ENCODE data around the gene DMBT1.
"Not testable (repeated sequence)": the region's sequence is repeated elsewhere in the genome, so short reads cannot be mapped to it uniquely, and the experiment has no call there.

DMBT1 gene

DNA sequence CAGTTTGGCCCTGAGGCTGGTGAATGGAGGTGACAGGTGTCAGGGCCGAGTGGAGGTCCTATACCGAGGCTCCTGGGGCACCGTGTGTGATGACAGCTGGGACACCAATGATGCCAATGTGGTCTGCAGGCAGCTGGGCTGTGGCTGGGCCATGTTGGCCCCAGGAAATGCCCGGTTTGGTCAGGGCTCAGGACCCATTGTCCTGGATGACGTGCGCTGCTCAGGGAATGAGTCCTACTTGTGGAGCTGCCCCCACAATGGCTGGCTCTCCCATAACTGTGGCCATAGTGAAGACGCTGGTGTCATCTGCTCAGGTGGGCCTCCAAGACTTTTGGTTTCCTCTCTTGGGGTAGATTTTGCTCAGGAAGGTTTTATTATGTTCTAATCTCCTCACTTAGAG is 25.5 kb downstream of the DMBT1 start:
- not testable (repeated sequence) for DNase-seq (ENCODE audit: low read depth)

DNA sequence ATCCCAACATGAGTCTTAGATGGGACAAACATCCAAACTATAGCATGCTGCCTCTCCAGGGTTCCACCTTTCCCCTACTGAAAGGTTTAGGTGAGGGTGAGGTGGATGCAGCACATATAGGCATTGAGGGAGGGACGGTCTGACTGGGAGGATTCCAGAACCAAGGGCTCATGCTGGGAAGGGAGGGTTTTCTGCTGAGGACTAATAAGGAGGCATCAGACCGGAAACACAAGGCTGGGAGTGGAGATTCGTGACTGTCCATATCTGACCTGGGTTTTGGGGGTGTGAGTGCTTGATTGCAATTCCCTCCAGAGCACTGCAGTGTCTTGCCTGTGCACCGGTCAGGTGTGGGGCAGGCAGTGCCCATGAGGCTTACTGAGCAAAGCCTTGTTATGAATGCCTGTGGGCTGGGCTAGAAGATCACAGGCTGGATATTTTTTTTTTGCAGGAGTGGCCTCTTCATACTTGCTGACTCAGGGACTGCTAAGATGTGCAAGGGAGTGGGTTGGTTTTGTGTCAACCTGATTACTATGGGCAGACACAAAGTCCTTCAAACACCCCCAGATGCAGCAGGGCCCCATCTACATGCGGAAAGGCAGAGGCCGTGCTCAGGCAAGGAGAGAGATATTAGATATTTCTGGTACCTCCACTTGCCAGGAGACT is 26.7 kb downstream of the DMBT1 start:
- no peak for DNase-seq (ENCODE audit: low read depth)

GRCh38 chr10:122588381-122588780 is 27.8 kb downstream of the DMBT1 start:
- no peak for DNase-seq (ENCODE audit: low read depth)

- no peak for DNase-seq (ENCODE audit: low read depth)
These were observed 29.6 kb downstream of the DMBT1 start for GRCh38 chr10:122590153-122590552.

DNA sequence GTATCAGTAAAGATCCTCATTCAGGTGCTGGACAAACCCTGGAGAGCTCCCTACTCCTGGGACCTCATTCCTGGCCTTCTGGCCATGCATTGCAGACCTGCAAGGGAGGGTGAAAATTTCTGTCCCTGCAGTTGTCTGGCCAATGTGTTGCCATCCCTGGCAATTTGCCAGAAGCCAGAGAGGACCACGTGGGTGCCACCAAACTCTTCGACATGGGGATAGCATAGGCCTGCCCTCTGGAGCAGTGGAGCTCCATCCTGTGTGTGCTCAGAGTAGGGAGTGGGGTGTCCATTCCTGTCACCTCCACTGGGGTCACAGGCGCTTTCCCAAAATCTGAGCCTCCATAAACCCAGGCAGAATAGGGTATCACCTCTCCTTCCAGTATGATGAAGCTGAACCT is 31.2 kb downstream of the DMBT1 start:
- DNase-seq (ENCODE audit: low read depth), result no peak

DNA sequence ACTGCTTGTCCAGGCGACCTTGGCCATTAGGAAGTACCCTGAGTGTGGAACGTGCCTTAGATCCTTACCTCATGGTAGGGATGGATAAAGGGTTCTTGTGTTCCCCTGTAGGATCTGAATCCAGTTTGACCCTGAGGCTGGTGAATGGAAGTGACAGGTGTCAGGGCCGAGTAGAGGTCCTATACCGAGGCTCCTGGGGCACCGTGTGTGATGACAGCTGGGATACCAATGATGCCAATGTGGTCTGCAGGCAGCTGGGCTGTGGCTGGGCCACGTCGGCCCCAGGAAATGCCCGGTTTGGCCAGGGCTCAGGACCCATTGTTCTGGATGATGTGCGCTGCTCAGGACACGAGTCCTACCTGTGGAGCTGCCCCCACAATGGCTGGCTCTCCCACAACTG is 31.6 kb downstream of the DMBT1 start:
- DNase-seq (ENCODE audit: low read depth), result no peak

GRCh38 chr10:122617476-122618270 is 57.1 kb downstream of the DMBT1 start:
- DNase-seq (ENCODE audit: low read depth), result no peak

DNA sequence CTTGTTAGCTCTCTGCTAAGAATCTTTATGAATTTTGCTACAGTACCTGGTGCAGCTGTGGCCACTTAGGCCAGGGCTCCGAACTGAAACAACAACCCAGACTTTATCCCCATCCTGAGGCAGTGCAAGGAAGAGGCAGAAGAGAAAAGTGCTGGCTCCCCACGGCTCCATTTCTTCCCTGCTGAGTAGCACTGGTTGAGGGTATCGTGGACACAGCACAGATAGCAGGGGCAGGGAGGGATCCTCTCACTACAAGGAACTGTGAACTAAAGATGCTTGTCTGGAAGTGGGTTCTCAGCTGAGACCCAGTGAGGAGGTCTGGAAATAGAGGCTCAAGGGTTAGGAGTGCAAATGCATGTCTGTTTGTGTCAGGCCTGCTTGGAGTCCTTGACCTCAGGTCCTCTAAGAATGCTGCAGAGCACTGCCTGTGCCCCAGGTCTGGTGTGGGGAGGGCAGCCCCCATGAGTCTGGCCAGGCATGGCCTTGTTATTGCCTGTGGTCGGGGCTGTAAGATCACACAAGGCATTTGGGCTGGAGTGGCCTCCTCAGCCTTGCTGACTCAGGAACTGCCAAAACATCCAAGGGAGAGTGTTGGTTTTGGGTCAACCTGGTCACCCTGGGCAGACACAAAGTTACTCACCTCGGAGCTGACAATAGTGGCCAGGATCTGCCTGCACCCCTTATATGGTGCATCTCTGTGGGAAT is 58.1 kb downstream of the DMBT1 start:
- DNase-seq (ENCODE audit: low read depth), result no peak

DNA sequence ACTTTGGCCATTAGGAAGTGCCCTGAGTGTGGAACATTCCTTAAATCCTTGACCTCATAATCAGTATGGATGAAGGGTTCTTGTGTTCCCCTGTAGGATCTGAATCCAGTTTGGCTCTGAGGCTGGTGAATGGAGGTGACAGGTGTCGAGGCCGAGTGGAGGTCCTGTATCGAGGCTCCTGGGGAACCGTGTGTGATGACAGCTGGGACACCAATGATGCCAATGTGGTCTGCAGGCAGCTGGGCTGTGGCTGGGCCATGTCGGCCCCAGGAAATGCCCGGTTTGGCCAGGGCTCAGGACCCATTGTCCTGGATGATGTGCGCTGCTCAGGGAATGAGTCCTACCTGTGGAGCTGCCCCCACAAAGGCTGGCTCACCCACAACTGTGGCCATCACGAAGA is 60.4 kb downstream of the DMBT1 start:
- not testable (repeated sequence) for DNase-seq (ENCODE audit: low read depth)

DNA sequence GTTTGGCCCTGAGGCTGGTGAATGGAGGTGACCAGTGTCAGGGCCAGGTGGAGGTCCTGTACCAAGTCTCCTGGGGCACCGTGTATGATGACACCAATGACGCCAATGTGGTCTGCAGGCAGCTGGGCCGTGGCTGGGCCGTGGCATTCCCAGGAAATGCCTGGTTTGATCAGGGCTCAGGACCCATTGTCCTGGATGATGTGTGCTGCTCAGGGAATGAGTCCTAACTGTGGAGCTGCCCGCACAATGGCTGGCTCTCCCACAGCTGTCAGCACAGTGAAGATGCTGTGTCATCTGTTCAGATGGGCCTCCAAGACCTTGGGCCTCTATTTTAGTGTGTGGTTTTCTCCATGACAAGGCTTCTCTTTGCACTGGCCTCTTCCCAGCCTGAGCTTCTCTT is 64.0 kb downstream of the DMBT1 start:
- DNase-seq (ENCODE audit: low read depth), result no peak

GRCh38 chr10:122630526-122630925 is 70.0 kb downstream of the DMBT1 start:
- DNase-seq (ENCODE audit: low read depth), result no peak

DNA sequence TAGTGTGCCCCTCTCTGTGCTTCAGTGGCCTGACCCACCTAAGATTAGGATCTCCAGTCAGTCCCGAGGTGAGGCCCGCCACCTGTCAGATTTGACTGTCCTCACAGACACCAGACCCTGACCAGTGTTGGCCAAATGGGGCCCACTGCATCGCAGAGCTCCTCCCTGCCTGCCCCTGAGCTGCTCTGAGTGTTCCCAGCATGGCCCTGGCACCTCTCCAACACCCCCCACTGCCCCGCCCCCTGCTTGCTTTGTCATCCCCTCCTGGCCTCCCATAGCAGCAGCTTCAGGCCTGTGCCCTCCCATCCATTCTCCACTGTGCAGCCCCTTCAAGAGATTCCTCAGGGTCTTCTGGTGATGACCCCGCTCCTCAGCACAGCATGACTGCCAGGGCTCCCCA is 71.5 kb downstream of the DMBT1 start:
- DNase-seq (ENCODE audit: low read depth), result no peak

GRCh38 chr10:122632576-122632975 is 72.0 kb downstream of the DMBT1 start:
- DNase-seq (ENCODE audit: low read depth), result no peak

DNA sequence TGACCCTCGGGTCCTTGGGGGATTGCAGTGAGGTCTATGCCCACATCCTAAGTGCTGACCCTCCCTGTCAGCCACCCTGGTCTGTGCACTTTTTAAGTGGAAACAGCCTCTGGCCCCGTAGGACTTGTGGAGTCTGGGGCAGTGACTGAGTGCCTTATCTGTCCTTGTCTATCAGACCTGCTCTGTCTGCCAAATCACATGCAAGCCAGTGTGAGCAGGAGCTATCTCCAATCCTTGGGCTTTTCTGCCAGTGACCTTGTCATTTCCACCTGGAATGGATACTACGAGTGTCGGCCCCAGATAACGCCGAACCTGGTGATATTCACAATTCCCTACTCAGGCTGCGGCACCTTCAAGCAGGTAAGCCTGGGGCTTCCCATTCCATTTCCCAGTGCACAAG is 76.4 kb downstream of the DMBT1 start:
- no peak for DNase-seq (ENCODE audit: low read depth)

GRCh38 chr10:122637376-122637775 is 76.8 kb downstream of the DMBT1 start:
- no peak for DNase-seq (ENCODE audit: low read depth)

DNA sequence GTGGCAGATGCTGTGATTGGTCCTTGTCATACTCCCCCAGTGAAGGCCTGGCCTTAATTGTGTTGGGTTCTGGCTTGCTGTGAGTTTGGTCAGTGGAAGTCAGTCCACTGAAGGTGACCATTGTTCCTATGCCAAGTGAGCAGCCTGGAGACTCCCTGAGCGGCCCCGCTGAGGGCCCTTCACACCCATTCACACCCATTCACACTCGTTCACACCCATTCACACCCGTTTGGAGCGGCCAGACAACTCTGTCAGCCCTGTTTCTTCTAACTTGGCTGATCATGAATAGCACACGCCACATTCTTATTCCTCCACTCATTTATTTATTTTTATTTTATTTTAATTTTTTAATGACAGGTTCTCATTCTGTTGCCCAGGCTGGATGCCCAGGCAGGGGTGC is 77.6 kb downstream of the DMBT1 start:
- no peak for DNase-seq (ENCODE audit: low read depth)

DNA sequence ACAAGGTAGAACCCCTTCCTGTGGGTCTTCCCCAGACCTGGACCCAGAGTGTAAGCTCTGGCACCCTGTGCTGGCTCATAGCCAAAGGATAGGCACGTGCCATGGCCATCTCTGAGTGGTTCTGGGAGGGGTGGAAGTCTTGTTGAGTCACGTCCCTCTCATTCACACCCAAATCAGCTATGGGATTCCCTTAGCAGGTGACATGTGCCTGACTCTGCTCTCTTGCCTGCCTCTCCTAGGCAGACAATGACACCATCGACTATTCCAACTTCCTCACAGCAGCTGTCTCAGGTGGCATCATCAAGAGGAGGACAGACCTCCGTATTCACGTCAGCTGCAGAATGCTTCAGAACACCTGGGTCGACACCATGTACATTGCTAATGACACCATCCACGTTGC is 79.2 kb downstream of the DMBT1 start:
- DNase-seq (ENCODE audit: low read depth), result no peak

GRCh38 chr10:122640921-122641320 is 80.4 kb downstream of the DMBT1 start:
- no peak for DNase-seq (ENCODE audit: low read depth)

DNA sequence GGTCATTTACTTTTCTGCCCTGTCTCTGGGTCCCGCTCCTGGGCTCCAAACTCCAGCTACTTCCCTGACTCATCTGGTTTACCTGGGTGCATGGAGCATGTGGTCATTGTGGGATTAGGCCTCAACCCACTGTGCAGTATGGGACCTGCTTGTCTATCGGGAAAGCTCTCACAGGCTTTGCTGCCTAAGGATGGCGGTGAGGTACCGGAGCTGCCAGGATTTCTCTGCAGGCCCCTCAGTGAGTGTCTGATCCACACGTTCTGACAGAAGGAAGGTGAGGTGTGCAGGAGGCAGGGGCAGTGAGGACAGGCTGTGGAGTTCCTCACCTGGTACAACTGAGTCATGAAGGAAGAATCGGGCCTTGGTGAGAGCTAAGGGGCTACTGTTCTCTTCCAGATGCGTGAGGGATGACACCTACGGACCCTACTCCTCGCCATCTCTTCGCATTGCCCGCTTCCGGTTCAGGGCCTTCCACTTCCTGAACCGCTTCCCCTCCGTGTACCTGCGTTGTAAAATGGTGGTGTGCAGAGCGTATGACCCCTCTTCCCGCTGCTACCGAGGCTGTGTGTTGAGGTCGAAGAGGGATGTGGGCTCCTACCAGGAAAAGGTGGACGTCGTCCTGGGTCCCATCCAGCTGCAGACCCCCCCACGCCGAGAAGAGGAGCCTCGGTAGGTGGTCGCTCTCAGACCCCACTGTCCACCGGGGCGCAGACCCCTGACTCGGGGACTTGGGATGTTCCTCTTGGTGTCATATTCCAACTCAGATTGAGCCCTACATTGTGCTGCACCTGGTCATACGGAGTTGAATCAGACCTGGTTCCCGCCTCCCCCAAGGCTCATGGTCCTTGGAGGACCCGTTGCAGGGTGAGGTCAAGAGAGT is 82.4 kb downstream of the DMBT1 start:
- no peak for DNase-seq (ENCODE audit: low read depth)

DNA sequence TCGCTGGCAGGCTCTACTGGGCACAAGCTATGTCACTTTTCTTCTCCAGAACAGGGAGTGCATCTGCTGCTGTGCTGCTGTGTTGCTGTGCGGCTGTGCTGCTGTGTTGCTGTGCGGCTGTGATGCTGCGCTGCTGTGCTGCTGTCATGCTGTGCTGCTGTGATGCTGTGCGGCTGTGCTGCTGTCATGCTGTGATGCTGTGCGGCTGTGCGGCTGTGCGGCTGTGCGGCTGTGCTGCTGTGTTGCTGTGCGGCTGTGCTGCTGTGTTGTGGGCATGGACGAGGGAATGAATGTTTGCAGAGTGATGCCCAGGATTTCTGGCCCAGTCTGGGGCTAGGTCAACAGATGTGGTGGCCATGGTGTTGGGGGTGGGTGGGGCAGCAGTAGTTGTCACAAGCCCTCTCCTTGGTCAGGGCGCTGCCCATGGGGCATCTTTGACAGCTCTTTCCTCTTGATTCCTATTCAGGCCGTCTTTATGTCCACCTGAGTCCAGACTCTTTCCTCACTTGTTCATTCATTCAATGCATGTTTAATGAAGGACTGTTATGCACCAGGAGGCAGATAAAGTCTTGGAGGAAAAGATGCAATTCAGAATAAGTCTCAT is 83.5 kb downstream of the DMBT1 start:
- DNase-seq (ENCODE audit: low read depth), result no peak

GRCh38 chr10:122646511-122647382 is 86.2 kb downstream of the DMBT1 start:
- DNase-seq (ENCODE audit: low read depth), result no peak
